Erythroblast (primary cell): ENCODE measurements around the gene PROX1.

Experiments used
- GATA1 ChIP-seq: IDR thresholded peaks from 2 replicates; pipeline ENCODE4 v1.6.1; 2011; ENCODE audit warnings: low read depth, mild to moderate bottlenecking, control low read depth, low read length, moderate library complexity
- POLR2A ChIP-seq: IDR thresholded peaks from 2 replicates; pipeline ENCODE4 v1.6.1; 2011; ENCODE audit warnings: mild to moderate bottlenecking, low read length

DNA sequence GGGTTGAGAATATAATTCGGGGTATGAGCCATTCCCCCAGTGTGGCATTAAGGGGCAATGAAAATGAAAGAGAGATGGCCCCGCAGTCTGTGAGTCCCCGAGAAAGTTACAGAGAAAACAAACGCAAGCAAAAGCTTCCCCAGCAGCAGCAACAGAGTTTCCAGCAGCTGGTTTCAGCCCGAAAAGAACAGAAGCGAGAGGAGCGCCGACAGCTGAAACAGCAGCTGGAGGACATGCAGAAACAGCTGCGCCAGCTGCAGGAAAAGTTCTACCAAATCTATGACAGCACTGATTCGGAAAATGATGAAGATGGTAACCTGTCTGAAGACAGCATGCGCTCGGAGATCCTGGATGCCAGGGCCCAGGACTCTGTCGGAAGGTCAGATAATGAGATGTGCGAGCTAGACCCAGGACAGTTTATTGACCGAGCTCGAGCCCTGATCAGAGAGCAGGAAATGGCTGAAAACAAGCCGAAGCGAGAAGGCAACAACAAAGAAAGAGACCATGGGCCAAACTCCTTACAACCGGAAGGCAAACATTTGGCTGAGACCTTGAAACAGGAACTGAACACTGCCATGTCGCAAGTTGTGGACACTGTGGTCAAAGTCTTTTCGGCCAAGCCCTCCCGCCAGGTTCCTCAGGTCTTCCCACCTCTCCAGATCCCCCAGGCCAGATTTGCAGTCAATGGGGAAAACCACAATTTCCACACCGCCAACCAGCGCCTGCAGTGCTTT, 9.4 kb downstream of the PROX1 start:
- TF ChIP-seq POLR2A (no peak), GATA1 (no peak)
